Astrocyte (in vitro differentiated cells and primary cell): Measurements from ENCODE around the gene SUSD4.

Experiments
- CTCF ChIP-seq: IDR thresholded peaks from 2 replicates; pipeline ENCODE4 v1.5.1; 2011; ENCODE audit warnings: low read depth, mild to moderate bottlenecking, inconsistent platforms, low read length, moderate library complexity; ENCODE audit not compliant: insufficient read depth
- EZH2 ChIP-seq: IDR thresholded peaks from 2 replicates; pipeline ENCODE4 v1.6.1; 2012; ENCODE audit warnings: mild to moderate bottlenecking, low read length, inconsistent platforms; ENCODE audit not compliant: insufficient read depth

DNA sequence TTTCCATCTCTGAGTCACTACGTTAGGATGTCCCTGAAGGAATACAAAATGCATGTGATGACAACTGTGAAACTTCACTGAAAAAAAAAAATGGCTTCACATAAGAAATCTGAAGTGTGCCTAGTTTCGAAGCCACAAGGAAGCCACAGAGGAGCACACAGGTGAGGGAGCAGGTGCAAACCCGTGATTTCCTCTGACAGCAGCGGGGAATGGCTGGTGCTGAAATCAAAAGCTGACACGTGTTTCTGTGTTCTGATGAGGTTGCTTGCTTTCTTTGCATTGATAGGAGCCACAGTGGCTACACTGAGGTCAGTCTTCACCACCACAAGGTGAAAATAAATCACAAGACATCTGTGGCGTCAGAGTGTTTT lies 115.2 kb downstream of the SUSD4 start:
- TF ChIP-seq CTCF (no peak), EZH2 (no peak)
